Mononuclear cell (primary cell): ENCODE results near the gene HYDIN. TPM values are rescaled to one million over a fixed set of nuclear protein-coding genes. Genes with fewer than 3 reads are reported as not detected.

Experiments
- H3K27me3 ChIP-seq: 2 replicates; pipeline ENCODE4 v1.6.0; 2011; ENCODE audit warnings: low read length, control low read depth; ENCODE audit not compliant: insufficient read depth
- H3K4me1 ChIP-seq: 2 replicates; pipeline ENCODE4 v1.5.1; 2011; ENCODE audit warnings: mild to moderate bottlenecking, low read length, control low read depth; ENCODE audit not compliant: insufficient read depth
- H3K4me3 ChIP-seq: 2 replicates; pipeline ENCODE4 v1.5.1; 2011; ENCODE audit warnings: mild to moderate bottlenecking, low read length, moderate library complexity
- H3K9me3 ChIP-seq: 2 replicates; pipeline ENCODE4 v1.5.1; 2011; ENCODE audit warnings: low read depth, mild to moderate bottlenecking, control low read depth, low read length
- total RNA-seq: library from RNA; depleted of rRNA; stranded (reverse); fragments of >200 nt; gene quantifications from one replicate; pipeline ENCODE4 v1.2.3, GENCODE V29; 2012

HYDIN gene
- total RNA-seq, 1 donor: 0.21 TPM

GRCh38 chr16:70770291-70770625 lies 460.3 kb downstream of the HYDIN start:
- Histone ChIP-seq H3K4me1 (no peaks in the 10 kb centered on the region), H3K27me3 (no peaks in the 10 kb centered on the region), H3K4me3 (no peak overlapping the region), H3K9me3 (no peaks in the 10 kb centered on the region)

GRCh38 chr16:70769761-70770160 lies 460.8 kb downstream of the HYDIN start:
- H3K4me3 ChIP-seq: no peak overlapping the region
- H3K27me3 ChIP-seq: no peaks in the 10 kb centered on the region
- H3K9me3 ChIP-seq: no peaks in the 10 kb centered on the region
- no peaks in the 10 kb centered on the region for H3K4me1 ChIP-seq

GRCh38 chr16:70769131-70769530 lies 461.4 kb downstream of the HYDIN start:
- Histone ChIP-seq H3K4me3 (no peak overlapping the region), H3K4me1 (no peaks in the 10 kb centered on the region), H3K27me3 (no peaks in the 10 kb centered on the region), H3K9me3 (no peaks in the 10 kb centered on the region)

GRCh38 chr16:70768203-70768580 lies 462.3 kb downstream of the HYDIN start:
- Histone ChIP-seq H3K27me3 (no peaks in the 10 kb centered on the region), H3K9me3 (no peaks in the 10 kb centered on the region), H3K4me3 (no peak overlapping the region), H3K4me1 (no peaks in the 10 kb centered on the region)

GRCh38 chr16:70767377-70768202 lies 462.9 kb downstream of the HYDIN start:
- no peaks in the 10 kb centered on the region for H3K9me3 ChIP-seq
- no peaks in the 10 kb centered on the region for H3K4me1 ChIP-seq
- H3K4me3 ChIP-seq: no peak overlapping the region
- no peaks in the 10 kb centered on the region for H3K27me3 ChIP-seq

GRCh38 chr16:70766658-70767057 lies 463.9 kb downstream of the HYDIN start:
- Histone ChIP-seq H3K27me3 (no peaks in the 10 kb centered on the region), H3K4me3 (no peak overlapping the region), H3K4me1 (no peaks in the 10 kb centered on the region), H3K9me3 (no peaks in the 10 kb centered on the region)

GRCh38 chr16:70766176-70766575 lies 464.3 kb downstream of the HYDIN start:
- Histone ChIP-seq H3K9me3 (no peaks in the 10 kb centered on the region), H3K4me3 (no peak overlapping the region)

GRCh38 chr16:70765491-70765890 lies 465.0 kb downstream of the HYDIN start:
- no peak overlapping the region for H3K4me3 ChIP-seq
- H3K4me1 ChIP-seq: no peaks in the 10 kb centered on the region
- H3K9me3 ChIP-seq: no peaks in the 10 kb centered on the region
- no peaks in the 10 kb centered on the region for H3K27me3 ChIP-seq

More at GRCh38 chr16:70766176-70766575, 464.3 kb downstream of the HYDIN start:
- Histone ChIP-seq H3K4me1 (no peaks in the 10 kb centered on the region), H3K27me3 (no peaks in the 10 kb centered on the region)

- H3K4me3 ChIP-seq: no peak overlapping the region
- H3K27me3 ChIP-seq: no peaks in the 10 kb centered on the region
- no peaks in the 10 kb centered on the region for H3K9me3 ChIP-seq
- no peaks in the 10 kb centered on the region for H3K4me1 ChIP-seq
These were observed 465.9 kb downstream of the HYDIN start for GRCh38 chr16:70764632-70765031.

- no peaks in the 10 kb centered on the region for H3K9me3 ChIP-seq
- no peaks in the 10 kb centered on the region for H3K27me3 ChIP-seq
- H3K4me3 ChIP-seq: no peak overlapping the region
- H3K4me1 ChIP-seq: no peaks in the 10 kb centered on the region
These were observed 470.3 kb downstream of the HYDIN start for GRCh38 chr16:70760221-70760620.

GRCh38 chr16:70759666-70760065 lies 470.9 kb downstream of the HYDIN start:
- Histone ChIP-seq H3K4me1 (no peaks in the 10 kb centered on the region), H3K9me3 (no peaks in the 10 kb centered on the region), H3K27me3 (no peaks in the 10 kb centered on the region), H3K4me3 (no peak overlapping the region)

- H3K4me3 ChIP-seq: no peak overlapping the region
- no peaks in the 10 kb centered on the region for H3K27me3 ChIP-seq
These were observed 471.7 kb downstream of the HYDIN start for GRCh38 chr16:70758786-70759185.

More at GRCh38 chr16:70758786-70759185, 471.7 kb downstream of the HYDIN start:
- H3K9me3 ChIP-seq: no peaks in the 10 kb centered on the region
- no peaks in the 10 kb centered on the region for H3K4me1 ChIP-seq

Other genes starting within 250 kb of the HYDIN start
- 18.8 TPM for gene CMTR2, start 58.7 kb upstream of the HYDIN start, total RNA-seq
- not detected for gene CALB2, start 128.0 kb upstream of the HYDIN start, total RNA-seq
- gene TLE7, start 211.3 kb upstream of the HYDIN start, total RNA-seq: not detected
- 6.5 TPM for gene ZNF23, start 231.5 kb upstream of the HYDIN start, total RNA-seq